Measurements from ENCODE around the gene LRRC31. TPM values are rescaled to one million over a fixed set of nuclear protein-coding genes. Genes with fewer than 3 reads are reported as not detected.

LRRC31 gene
- total RNA-seq (2014; rRNA removed; shearing (Covaris generic)) (not detected in 2 replicates), polyA plus RNA-seq (2016; fragmentation: Nextera tagmentation; extraction: Ambion mirVana) (not detected in 2 replicates)
- long read RNA-seq, result 0 reads

GRCh38 chr3:169869484-169870220 is at the start of gene LRRC31:
LRRC31 (minus strand) TSS chr3:169869935; CDS start chr3:169869807, 128 bp downstream.
- Histone ChIP-seq H3K27ac (ENCODE audit: low read depth) (no peak within 1 kb of the TSS), H3K36me3 (ENCODE audit: insufficient read depth) (no peaks in the 10 kb centered on the region), H3K79me2 (replicated peaks; ENCODE audit: insufficient read depth) (no peaks in the 10 kb centered on the region), H4K20me1 (replicated peaks; ENCODE audit: insufficient read depth) (no peaks in the 10 kb centered on the region), H3K4me1 (ENCODE audit: insufficient read depth) (peaks cover 14% of the 10 kb centered on the region), H3F3A (replicated peaks; ENCODE audit: low read depth) (no peaks in the 10 kb centered on the region), H3K4me2 (peak within 1 kb of the TSS; percentile 23), H3K9me2 (ENCODE audit: insufficient read depth) (no peaks in the 10 kb centered on the region), H3K4me3 (no peak within 1 kb of the TSS), H2AFZ (peak within 1 kb of the TSS; percentile 72; the same call in 1 of the 2 replicates), H3K27me3 (ENCODE audit: insufficient read depth) (no peaks in the 10 kb centered on the region)
- TF ChIP-seq STAT1 (IDR thresholded peaks at IDR 0.05; ENCODE audit: unreplicated experiment) (no peak), ETS1 (IDR thresholded peaks at IDR 0.05) (no peak)
- peaks cover under 1% of the 10 kb centered on the region; the same call in 1 of the 3 replicates for H3K36me3 Mint-ChIP-seq (ENCODE audit: low read depth)
- DNase-seq (ENCODE audit: low spot score) (no peak), ATAC-seq (no peak)
- H3K27ac Mint-ChIP-seq, result peak within 1 kb of the TSS; percentile 37
- H3K27me3 Mint-ChIP-seq (ENCODE audit: insufficient read depth, low read depth, poor library complexity), result peaks cover 9% of the 10 kb centered on the region
- H3K4me3 Mint-ChIP-seq, result no peak within 1 kb of the TSS
- H3K9me3 Mint-ChIP-seq, result 0 out of 3 replicates have a peak, but pooled peaks cover under 1% of the 10 kb centered on the region
- H3K4me1 Mint-ChIP-seq, result peaks cover 17% of the 10 kb centered on the region

GRCh38 chr3:169914321-169914720 is 44.6 kb upstream of the LRRC31 start:
- no peak for ATAC-seq
- no peak overlapping the region for H3K27ac ChIP-seq (ENCODE audit: low read depth)
- TF ChIP-seq NANOG (IDR thresholded peaks at IDR 0.05; ENCODE audit: borderline replicate concordance) (no peak), ZNF114 (CRISPR knock-in tag; IDR thresholded peaks at IDR 0.05) (no peak), EZH2 (IDR thresholded peaks at IDR 0.05; ENCODE audit: low read depth, unreplicated experiment) (no peak), ZNF462 (CRISPR knock-in tag; IDR thresholded peaks at IDR 0.05) (no peak), CTCF (conservative IDR thresholded peaks at IDR 0.05; ENCODE audit: low read depth in 2 of 2) (no peak), STAT1 (IDR thresholded peaks at IDR 0.05; ENCODE audit: unreplicated experiment) (no peak), POLR2AphosphoS5 (IDR thresholded peaks at IDR 0.05; ENCODE audit: low read depth) (no peak), CREB1 (CRISPR knock-in tag; IDR thresholded peaks at IDR 0.05; ENCODE audit: low read depth) (no peak)

More at GRCh38 chr3:169914321-169914720, 44.6 kb upstream of the LRRC31 start:
- no peaks in the 10 kb centered on the region for H4K20me1 ChIP-seq (replicated peaks; ENCODE audit: insufficient read depth)
- H3F3A ChIP-seq (replicated peaks; ENCODE audit: low read depth), result no peaks in the 10 kb centered on the region
- no peak overlapping the region for H3K27ac Mint-ChIP-seq
- H3K4me3 ChIP-seq, result no peak overlapping the region
- H3K9me3 Mint-ChIP-seq, result no peaks in the 10 kb centered on the region
- H3K9me2 ChIP-seq (ENCODE audit: insufficient read depth), result no peaks in the 10 kb centered on the region
- peaks cover 3% of the 10 kb centered on the region for H3K27me3 Mint-ChIP-seq (ENCODE audit: insufficient read depth, low read depth, poor library complexity)
- H3K36me3 ChIP-seq (ENCODE audit: insufficient read depth), result no peaks in the 10 kb centered on the region
- H3K27me3 ChIP-seq (ENCODE audit: insufficient read depth), result no peaks in the 10 kb centered on the region
- H3K4me1 ChIP-seq (ENCODE audit: insufficient read depth), result no peaks in the 10 kb centered on the region
- no peaks in the 10 kb centered on the region for H3K79me2 ChIP-seq (replicated peaks; ENCODE audit: insufficient read depth)
- no peak overlapping the region for H3K4me3 Mint-ChIP-seq
- no peak overlapping the region for H3K4me2 ChIP-seq
- no peaks in the 10 kb centered on the region for H3K36me3 Mint-ChIP-seq (ENCODE audit: low read depth)
- H2AFZ ChIP-seq, result no peak overlapping the region
- H3K4me1 Mint-ChIP-seq, result no peaks in the 10 kb centered on the region
- DNase-seq (ENCODE audit: low spot score), result no peak
